Activated naive CD8-positive, alpha-beta T cell treated with anti-CD3 and anti-CD28 coated beads, Interleukin-2, amount 50 U/mL, for 24 hours (primary cell): ENCODE results near the gene SND1.

ENCODE experiments used
- ATAC-seq: fragments of 150-1000 bp; cut with Tn5 transposase; one replicate; pipeline ENCODE4 v1.10.0; 2021
- DNase-seq: peaks from one replicate; pipeline ENCODE4 v3.0.0; 2021
- H3K27ac Mint-ChIP-seq: one replicate; pipeline ENCODE4 v1.8.0; 2021; ENCODE audit warnings: mild to moderate bottlenecking, mixed read lengths
- H3K27me3 Mint-ChIP-seq: one replicate; pipeline ENCODE4 v1.8.0; 2021; ENCODE audit warnings: mixed read lengths
- H3K36me3 Mint-ChIP-seq: one replicate; pipeline ENCODE4 v1.8.0; 2021; ENCODE audit warnings: low read depth, mixed read lengths
- H3K4me1 Mint-ChIP-seq: one replicate; pipeline ENCODE4 v1.8.0; 2021; ENCODE audit warnings: mixed read lengths
- H3K4me3 Mint-ChIP-seq: one replicate; pipeline ENCODE4 v1.8.0; 2021; ENCODE audit warnings: mild to moderate bottlenecking, moderate library complexity, mixed read lengths
- H3K9me3 Mint-ChIP-seq: one replicate; pipeline ENCODE4 v1.8.0; 2021; ENCODE audit warnings: mixed read lengths

The SND1 gene

DNA sequence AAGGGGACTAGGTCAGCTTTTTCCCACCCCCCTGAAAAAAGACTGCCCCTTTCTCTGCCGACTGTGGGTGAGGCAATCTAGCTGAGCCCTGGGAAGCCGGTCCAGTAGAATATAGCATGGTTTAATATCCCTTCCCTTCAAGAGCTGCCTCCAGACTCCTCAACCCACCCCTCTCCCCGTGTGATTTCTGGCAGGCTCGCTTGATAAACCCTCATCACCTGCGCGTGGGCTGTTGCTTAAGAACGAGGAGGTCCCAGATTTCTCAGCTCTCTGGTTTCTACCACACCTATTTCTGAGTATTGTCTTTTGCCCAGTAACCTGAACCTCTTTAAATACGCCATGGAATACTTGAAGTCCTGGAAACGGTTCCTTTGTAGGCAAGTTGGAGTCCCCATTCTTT lies 381.3 kb downstream of the SND1 start:
- Mint-ChIP-seq H3K4me3 (no peak overlapping the region), H3K9me3 (no peaks in the 10 kb centered on the region), H3K36me3 (peaks cover 13% of the 10 kb centered on the region), H3K27me3 (peaks cover 1% of the 10 kb centered on the region), H3K27ac (no peak overlapping the region), H3K4me1 (peaks cover 22% of the 10 kb centered on the region)
- ATAC-seq (no peak), DNase-seq (no peak)

GRCh38 chr7:128034825-128035224 lies 382.8 kb downstream of the SND1 start:
- DNase-seq, result no peak
- no peak overlapping the region for H3K27ac Mint-ChIP-seq
- no peak overlapping the region for H3K4me3 Mint-ChIP-seq
- no peak for ATAC-seq
- no peaks in the 10 kb centered on the region for H3K36me3 Mint-ChIP-seq
- H3K4me1 Mint-ChIP-seq, result peaks cover 15% of the 10 kb centered on the region
- no peaks in the 10 kb centered on the region for H3K9me3 Mint-ChIP-seq
- H3K27me3 Mint-ChIP-seq, result peaks cover 1% of the 10 kb centered on the region

DNA sequence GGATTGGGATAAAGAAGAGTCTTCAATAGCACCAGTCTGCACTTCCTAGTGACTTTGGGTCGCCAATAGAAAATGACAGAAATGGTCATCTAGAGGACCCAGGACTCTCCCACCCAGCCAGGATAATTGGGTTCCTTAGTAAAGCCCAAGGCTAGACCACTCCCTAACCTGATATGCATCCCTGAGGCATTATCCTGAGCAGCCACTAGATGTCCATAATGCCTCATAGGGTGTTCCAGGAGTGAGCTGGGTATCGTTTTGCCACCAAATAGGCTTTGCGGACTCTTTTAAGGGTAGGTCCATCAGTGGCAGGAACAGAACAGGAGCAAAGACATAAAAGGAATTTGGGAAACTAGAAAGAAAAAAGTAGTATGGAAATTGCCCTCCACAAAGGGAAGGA lies 383.7 kb downstream of the SND1 start:
- Mint-ChIP-seq H3K27ac (no peak overlapping the region), H3K27me3 (peaks cover 1% of the 10 kb centered on the region), H3K4me1 (peaks cover 8% of the 10 kb centered on the region), H3K36me3 (no peaks in the 10 kb centered on the region), H3K4me3 (no peak overlapping the region), H3K9me3 (no peaks in the 10 kb centered on the region)
- DNase-seq (no peak), ATAC-seq (no peak)

- ATAC-seq (no peak), DNase-seq (no peak)
- Mint-ChIP-seq H3K27me3 (peaks cover 1% of the 10 kb centered on the region), H3K4me3 (no peak overlapping the region), H3K36me3 (no peaks in the 10 kb centered on the region), H3K27ac (no peak overlapping the region), H3K4me1 (peaks cover 8% of the 10 kb centered on the region), H3K9me3 (no peaks in the 10 kb centered on the region)
Observed at GRCh38 chr7:128036226-128036940, 384.4 kb downstream of the SND1 start.

GRCh38 chr7:128037081-128037480 lies 385.1 kb downstream of the SND1 start:
- H3K27ac Mint-ChIP-seq, result no peak overlapping the region
- ATAC-seq (no peak), DNase-seq (no peak)
- H3K36me3 Mint-ChIP-seq, result no peaks in the 10 kb centered on the region
- H3K4me3 Mint-ChIP-seq, result no peak overlapping the region
- H3K27me3 Mint-ChIP-seq, result no peaks in the 10 kb centered on the region
- no peaks in the 10 kb centered on the region for H3K9me3 Mint-ChIP-seq
- H3K4me1 Mint-ChIP-seq, result peaks cover 6% of the 10 kb centered on the region

GRCh38 chr7:128037880-128038619 lies 386.1 kb downstream of the SND1 start:
- no peak for ATAC-seq
- Mint-ChIP-seq H3K4me3 (no peak overlapping the region), H3K4me1 (peaks cover 5% of the 10 kb centered on the region), H3K36me3 (peaks cover 3% of the 10 kb centered on the region), H3K9me3 (no peaks in the 10 kb centered on the region), H3K27me3 (no peaks in the 10 kb centered on the region), H3K27ac (no peak overlapping the region)
- DNase-seq, result no peak

DNA sequence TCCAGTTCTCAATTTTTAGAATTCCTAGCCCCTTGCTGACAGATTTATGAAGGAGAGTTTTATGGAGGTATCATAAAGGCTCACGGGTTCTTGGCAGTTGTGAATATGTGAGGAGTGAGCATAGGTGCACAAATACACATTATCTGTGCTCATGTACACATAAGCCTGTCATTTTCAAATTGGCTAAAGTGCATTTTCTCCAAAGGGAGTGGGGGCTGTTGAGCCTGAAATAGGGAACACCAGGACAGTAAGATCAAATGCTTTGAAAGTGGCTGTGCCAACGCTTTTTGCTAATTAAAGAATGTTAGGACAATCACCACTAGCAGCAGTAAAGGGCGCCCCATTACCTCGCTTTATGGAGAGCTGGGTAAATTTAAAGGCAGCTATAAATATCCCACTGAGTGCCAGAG lies 387.6 kb downstream of the SND1 start:
- Mint-ChIP-seq H3K27me3 (no peaks in the 10 kb centered on the region), H3K9me3 (no peaks in the 10 kb centered on the region), H3K4me3 (no peak overlapping the region), H3K4me1 (peaks cover 8% of the 10 kb centered on the region), H3K27ac (no peak overlapping the region), H3K36me3 (peaks cover 3% of the 10 kb centered on the region)
- ATAC-seq (no peak), DNase-seq (no peak)

- Mint-ChIP-seq H3K36me3 (peaks cover 3% of the 10 kb centered on the region), H3K4me1 (peaks cover 12% of the 10 kb centered on the region), H3K27ac (no peak overlapping the region), H3K9me3 (no peaks in the 10 kb centered on the region), H3K27me3 (no peaks in the 10 kb centered on the region), H3K4me3 (no peak overlapping the region)
- no peak for ATAC-seq
- DNase-seq, result no peak
Observed at GRCh38 chr7:128040205-128040604, 388.2 kb downstream of the SND1 start.

GRCh38 chr7:128041203-128041602 lies 389.2 kb downstream of the SND1 start:
- no peak overlapping the region for H3K27ac Mint-ChIP-seq
- DNase-seq, result no peak

GRCh38 chr7:128042012-128042411 lies 390.0 kb downstream of the SND1 start:
- Mint-ChIP-seq H3K27me3 (no peaks in the 10 kb centered on the region), H3K36me3 (peaks cover 5% of the 10 kb centered on the region), H3K4me3 (no peak overlapping the region), H3K9me3 (no peaks in the 10 kb centered on the region), H3K4me1 (peaks cover 10% of the 10 kb centered on the region), H3K27ac (no peak overlapping the region)
- DNase-seq, result no peak
- no peak for ATAC-seq

More at GRCh38 chr7:128041203-128041602, 389.2 kb downstream of the SND1 start:
- no peaks in the 10 kb centered on the region for H3K27me3 Mint-ChIP-seq
- ATAC-seq, result no peak
- peaks cover 10% of the 10 kb centered on the region for H3K4me1 Mint-ChIP-seq
- no peak overlapping the region for H3K4me3 Mint-ChIP-seq
- no peaks in the 10 kb centered on the region for H3K9me3 Mint-ChIP-seq
- H3K36me3 Mint-ChIP-seq, result peaks cover 3% of the 10 kb centered on the region

DNA sequence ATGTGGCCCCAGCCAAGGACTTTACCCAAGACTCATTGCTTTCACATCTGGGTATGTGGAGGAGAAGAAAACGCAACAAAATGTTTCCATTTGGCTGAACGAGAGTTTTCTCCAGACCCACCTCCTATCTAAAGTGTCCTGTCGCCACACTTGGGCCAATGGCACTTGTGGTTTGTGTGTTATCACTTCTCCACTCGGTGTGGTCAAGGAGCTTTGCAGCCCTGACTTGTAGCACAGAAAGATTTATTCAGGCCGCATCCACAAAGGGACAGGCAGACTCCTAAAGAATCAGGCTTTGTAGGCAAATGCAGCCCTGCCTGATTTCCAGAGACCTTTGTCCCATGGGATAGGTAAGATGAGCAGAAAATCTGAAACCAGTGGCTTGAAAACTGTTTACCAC lies 392.1 kb downstream of the SND1 start:
- Mint-ChIP-seq H3K4me1 (peaks cover 11% of the 10 kb centered on the region), H3K4me3 (no peak overlapping the region), H3K9me3 (no peaks in the 10 kb centered on the region), H3K36me3 (peaks cover 5% of the 10 kb centered on the region), H3K27me3 (no peaks in the 10 kb centered on the region), H3K27ac (no peak overlapping the region)
- DNase-seq (no peak), ATAC-seq (no peak)

DNA sequence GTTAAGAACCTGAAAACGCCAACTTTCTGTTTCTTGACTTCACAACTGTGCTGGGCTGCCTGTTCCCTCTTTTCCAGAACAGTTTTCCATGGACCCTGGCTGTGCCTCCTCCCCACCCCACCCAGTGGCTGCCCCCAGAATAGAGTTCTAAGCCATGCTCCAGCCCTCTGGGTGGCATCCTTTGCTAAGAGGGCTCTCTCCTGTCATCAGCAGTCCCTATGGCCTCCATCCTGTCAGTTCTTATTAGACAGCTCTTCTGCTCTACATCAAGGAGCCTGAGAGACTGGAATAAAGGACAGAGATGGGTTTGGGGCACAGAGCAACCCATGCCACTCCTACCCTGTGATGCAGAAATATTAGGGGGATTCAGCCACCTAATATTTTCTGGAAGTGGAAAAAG lies 393.2 kb downstream of the SND1 start:
- H3K36me3 Mint-ChIP-seq, result peaks cover 8% of the 10 kb centered on the region
- ATAC-seq (no peak), DNase-seq (no peak)
- peaks cover 18% of the 10 kb centered on the region for H3K4me1 Mint-ChIP-seq
- H3K27me3 Mint-ChIP-seq, result no peaks in the 10 kb centered on the region
- H3K9me3 Mint-ChIP-seq, result no peaks in the 10 kb centered on the region
- H3K27ac Mint-ChIP-seq, result no peak overlapping the region
- H3K4me3 Mint-ChIP-seq, result no peak overlapping the region

DNA sequence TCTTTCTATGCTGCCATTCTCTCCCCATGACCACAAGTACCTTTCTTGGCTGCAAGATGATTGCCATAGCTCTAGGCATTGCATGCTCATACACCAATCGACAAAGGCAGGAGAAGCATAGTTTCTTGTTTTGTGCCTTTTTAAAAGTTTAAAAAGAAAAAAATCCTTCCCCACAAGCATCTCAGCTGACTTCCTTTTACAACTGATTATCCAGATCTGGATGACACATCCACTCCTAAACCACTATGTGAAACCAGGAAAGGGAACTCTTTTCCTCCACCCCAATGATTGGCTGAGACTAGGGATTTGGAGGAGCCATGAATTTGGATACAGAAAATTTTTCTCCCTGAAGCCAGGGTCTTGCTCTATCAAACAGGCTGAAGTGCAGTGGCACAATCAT lies 393.8 kb downstream of the SND1 start:
- H3K27ac Mint-ChIP-seq, result no peak overlapping the region
- ATAC-seq (no peak), DNase-seq (no peak)
- no peak overlapping the region for H3K4me3 Mint-ChIP-seq
- H3K27me3 Mint-ChIP-seq, result no peaks in the 10 kb centered on the region
- peaks cover 20% of the 10 kb centered on the region for H3K4me1 Mint-ChIP-seq
- no peaks in the 10 kb centered on the region for H3K9me3 Mint-ChIP-seq
- peaks cover 10% of the 10 kb centered on the region for H3K36me3 Mint-ChIP-seq

GRCh38 chr7:128052404-128052803 lies 400.4 kb downstream of the SND1 start:
- H3K4me3 Mint-ChIP-seq, result no peak overlapping the region
- DNase-seq (no peak), ATAC-seq (no peak)
- no peak overlapping the region for H3K27ac Mint-ChIP-seq
- H3K9me3 Mint-ChIP-seq, result no peaks in the 10 kb centered on the region
- H3K27me3 Mint-ChIP-seq, result no peaks in the 10 kb centered on the region
- peaks cover 35% of the 10 kb centered on the region for H3K4me1 Mint-ChIP-seq
- peaks cover 12% of the 10 kb centered on the region for H3K36me3 Mint-ChIP-seq

- DNase-seq (no peak), ATAC-seq (no peak)
- H3K9me3 Mint-ChIP-seq, result no peaks in the 10 kb centered on the region
- no peak overlapping the region for H3K27ac Mint-ChIP-seq
- peaks cover 12% of the 10 kb centered on the region for H3K36me3 Mint-ChIP-seq
- H3K4me3 Mint-ChIP-seq, result no peak overlapping the region
- H3K27me3 Mint-ChIP-seq, result no peaks in the 10 kb centered on the region
- H3K4me1 Mint-ChIP-seq, result peaks cover 41% of the 10 kb centered on the region
Observed at GRCh38 chr7:128053023-128053422, 401.0 kb downstream of the SND1 start.
